H1 (cell line): ENCODE measurements around the gene SESN1. TPM values are rescaled to one million over a fixed set of nuclear protein-coding genes. Genes with fewer than 3 reads are reported as not detected.

Source experiments
- CTCF ChIA-PET: fragments of 300-600 bp; sonication (Branson Sonifier 250); formaldehyde crosslinking; loops from one replicate; lab custom pipeline; 2021; ENCODE audit not compliant: partially characterized antibody; lab: Charles Lee
- POLR2A ChIA-PET: fragments of 300-600 bp; sonication (Branson Sonifier 250); formaldehyde crosslinking; loops from one replicate; lab custom pipeline; 2021; ENCODE audit warnings: inconsistent platforms; ENCODE audit not compliant: partially characterized antibody; lab: Charles Lee
- DNase-seq, 2 experiments: peaks; one replicate each; pipeline versions ENCODE4 v3.0.0 to v3.0.0-alpha.2; 2010 to 2022; ENCODE audit warnings: low spot score in 2 of 2, low read depth in 1 of 2, mixed read lengths in 1 of 2
- FAIRE-seq: peaks from 2 replicates; lab custom pipeline; 2011; peaks lifted over from hg19 to GRCh38; lab: Jason Lieb, UNC
- H2AFZ ChIP-seq: 2 replicates; pipeline ENCODE4 v1.8.1; 2012; ENCODE audit warnings: low read length, inconsistent platforms
- H2AK5ac ChIP-seq: 2 replicates; pipeline ENCODE4 v1.6.1; 2013; ENCODE audit warnings: low read depth, low read length
- H2BK120ac ChIP-seq: replicated peaks from 2 replicates; pipeline ENCODE3; 2013; ENCODE audit warnings: low read depth, low read length, inconsistent platforms
- H2BK12ac ChIP-seq: 2 replicates; pipeline ENCODE4 v1.6.1; 2013; ENCODE audit warnings: low read depth, low read length
- H2BK15ac ChIP-seq: 2 replicates; pipeline ENCODE4 v1.6.1; 2013; ENCODE audit warnings: low read length
- H2BK20ac ChIP-seq: 2 replicates; pipeline ENCODE4 v1.6.1; 2013; ENCODE audit warnings: low read length
- H2BK5ac ChIP-seq: 2 replicates; pipeline ENCODE4 v1.6.1; 2013; ENCODE audit warnings: low read depth, low read length
- H3K14ac ChIP-seq: 2 replicates; pipeline ENCODE4 v1.6.1; 2013; ENCODE audit warnings: inconsistent platforms; ENCODE audit not compliant: insufficient read length
- H3K18ac ChIP-seq: 2 replicates; pipeline ENCODE4 v1.6.1; 2013; ENCODE audit warnings: low read length; ENCODE audit errors: extremely low read depth
- H3K23ac ChIP-seq: 2 replicates; pipeline ENCODE4 v1.6.1; 2013; ENCODE audit warnings: inconsistent platforms; ENCODE audit not compliant: insufficient read length
- H3K23me2 ChIP-seq: 2 replicates; pipeline ENCODE4 v1.6.1; 2013; ENCODE audit warnings: low read depth, low read length
- H3K27ac ChIP-seq: 2 replicates; pipeline ENCODE4 v1.6.1; 2011; ENCODE audit warnings: low read depth, low read length, inconsistent platforms
- H3K27me3 ChIP-seq, 4 experiments: replicated peaks in 1 of 4; 1 replicate in 1 of 4; 2 replicates in 3 of 4; pipeline versions ENCODE4 v1.6.1 to v1.8.1; 2011 to 2013; ENCODE audit warnings: low read length in 3 of 4, mild to moderate bottlenecking in 3 of 4, inconsistent platforms in 2 of 4, mixed read lengths in 2 of 4, moderate library complexity in 1 of 4; ENCODE audit not compliant: control insufficient read depth in 3 of 4, insufficient read depth in 3 of 4; ENCODE audit errors: extremely low read depth in 1 of 4
- H3K36me3 ChIP-seq, 4 experiments: 2 replicates each; pipeline versions ENCODE4 v1.6.1 to v1.8.1; 2011 to 2013; ENCODE audit warnings: mild to moderate bottlenecking in 4 of 4, low read length in 3 of 4, moderate library complexity in 2 of 4, control low read depth in 1 of 4, inconsistent platforms in 1 of 4; ENCODE audit not compliant: insufficient read depth in 4 of 4, control insufficient read depth in 2 of 4
- H3K4ac ChIP-seq: replicated peaks from 2 replicates; pipeline ENCODE3; 2013; ENCODE audit warnings: low read length, low read depth, mixed read lengths, inconsistent platforms; ENCODE audit not compliant: insufficient read length
- H3K4me1 ChIP-seq, 4 experiments: replicated peaks in 1 of 4; 1 replicate in 1 of 4; 2 replicates in 3 of 4; pipeline versions ENCODE4 v1.6.1 to v1.8.1; 2011 to 2013; ENCODE audit warnings: low read length in 3 of 4, inconsistent platforms in 2 of 4, mixed read lengths in 1 of 4; ENCODE audit not compliant: insufficient read depth in 4 of 4, control insufficient read depth in 3 of 4
- H3K4me2 ChIP-seq, 2 experiments: 2 replicates each; pipeline versions ENCODE4 v1.6.1 to v1.8.1; 2011 to 2013; ENCODE audit warnings: low read depth in 2 of 2, low read length in 2 of 2, control low read depth in 1 of 2, inconsistent platforms in 1 of 2, mild to moderate bottlenecking in 1 of 2; ENCODE audit not compliant: insufficient read depth in 1 of 2
- H3K4me3 ChIP-seq, 4 experiments: fragments of 200-600, 300-600 bp in 1 of 4; sonication (generic), shearing (Covaris generic), sonication (Bioruptor Twin) in 1 of 4; 2 replicates each; pipeline versions ENCODE4 v1.5.1 to v1.8.1; 2011 to 2016; ENCODE audit warnings: low read length in 4 of 4, low read depth in 3 of 4, control low read depth in 2 of 4, inconsistent platforms in 2 of 4, mild to moderate bottlenecking in 2 of 4, mixed read lengths in 1 of 4, moderate library complexity in 1 of 4; ENCODE audit not compliant: insufficient read depth in 2 of 4; ENCODE audit errors: extremely low read depth in 1 of 4
- H3K56ac ChIP-seq: replicated peaks from 2 replicates; pipeline ENCODE3; 2013; ENCODE audit warnings: low read depth, mild to moderate bottlenecking, mixed read lengths, low read length, inconsistent platforms; ENCODE audit not compliant: insufficient read length
- H3K79me1 ChIP-seq: 2 replicates; pipeline ENCODE4 v1.6.1; 2013; ENCODE audit warnings: low read depth, low read length, control low read depth
- H3K79me2 ChIP-seq, 2 experiments: 2 replicates each; pipeline versions ENCODE4 v1.6.1 to v1.8.1; 2012 to 2013; ENCODE audit warnings: low read length in 2 of 2, mild to moderate bottlenecking in 2 of 2, inconsistent platforms in 1 of 2; ENCODE audit not compliant: insufficient read depth in 2 of 2, control insufficient read depth in 1 of 2
- H3K9ac ChIP-seq, 4 experiments: replicated peaks in 1 of 4; 1 replicate in 1 of 4; 2 replicates in 3 of 4; pipeline versions ENCODE4 v1.6.1 to v1.8.1; 2011 to 2013; ENCODE audit warnings: low read depth in 3 of 4, low read length in 3 of 4, control low read depth in 2 of 4, mild to moderate bottlenecking in 2 of 4, moderate library complexity in 2 of 4, inconsistent platforms in 1 of 4; ENCODE audit errors: extremely low read depth in 1 of 4
- H3K9me3 ChIP-seq, 2 experiments: 2 replicates each; pipeline versions ENCODE4 v1.6.1 to v1.8.1; 2012 to 2013; ENCODE audit warnings: mild to moderate bottlenecking in 2 of 2, moderate library complexity in 2 of 2, control low read depth in 1 of 2, inconsistent platforms in 1 of 2, low read depth in 1 of 2, low read length in 1 of 2, mixed read lengths in 1 of 2; ENCODE audit not compliant: insufficient read depth in 2 of 2
- H4K20me1 ChIP-seq, 2 experiments: replicated peaks in 1 of 2; 2 replicates each; pipeline versions ENCODE3 to v1.8.1; 2011 to 2013; ENCODE audit warnings: inconsistent platforms in 2 of 2, low read length in 2 of 2, mild to moderate bottlenecking in 1 of 2; ENCODE audit not compliant: insufficient read depth in 2 of 2, control insufficient read depth in 1 of 2
- H4K5ac ChIP-seq: 2 replicates; pipeline ENCODE4 v1.6.1; 2013; ENCODE audit warnings: low read length, low read depth, mixed read lengths, inconsistent platforms; ENCODE audit not compliant: insufficient read length
- H4K8ac ChIP-seq: 2 replicates; pipeline ENCODE4 v1.8.0; 2013; ENCODE audit warnings: mild to moderate bottlenecking, moderate library complexity, low read length, inconsistent platforms; ENCODE audit not compliant: insufficient read depth; ENCODE audit errors: extremely low read depth
- H4K91ac ChIP-seq: replicated peaks from 2 replicates; pipeline ENCODE3; 2013; ENCODE audit warnings: low read length, mixed read lengths, inconsistent platforms; ENCODE audit not compliant: insufficient read length
- CBX8 ChIP-seq: fragments of 300-800, 300-1000 bp; sonication (generic); IDR thresholded peaks from 2 replicates; pipeline ENCODE4 v1.7.1; 2016; ENCODE audit warnings: low read depth, low read length, borderline replicate concordance
- EGR1 ChIP-seq: IDR thresholded peaks from 2 replicates; pipeline ENCODE4 v1.6.1; 2011; ENCODE audit warnings: low read depth, low read length, borderline replicate concordance
- HDAC6 ChIP-seq: IDR thresholded peaks from one replicate; pipeline ENCODE4 v1.7.1; 2012; ENCODE audit warnings: low read depth, mild to moderate bottlenecking, inconsistent platforms, low read length, moderate library complexity
- POLR2A ChIP-seq, 2 experiments: IDR thresholded peaks; 1 replicate in 1 of 2; 2 replicates in 1 of 2; pipeline ENCODE4 v1.6.1; 2011; ENCODE audit warnings: low read depth in 2 of 2, low read length in 2 of 2, mild to moderate bottlenecking in 2 of 2; ENCODE audit errors: control extremely low read depth in 1 of 2
- RFX5 ChIP-seq: IDR thresholded peaks from 2 replicates; pipeline ENCODE4 v1.6.1; 2011; ENCODE audit warnings: low read depth, low read length, improper control_type of control experiment, borderline replicate concordance
- SAP30 ChIP-seq: fragments of 300-600 bp; sonication (generic); IDR thresholded peaks from 2 replicates; pipeline ENCODE4 v1.7.1; 2012; ENCODE audit warnings: low read length, moderate library complexity, mild to moderate bottlenecking, inconsistent platforms; ENCODE audit not compliant: insufficient read depth, insufficient replicate concordance
- SIX5 ChIP-seq: IDR thresholded peaks from 2 replicates; pipeline ENCODE4 v1.6.1; 2011; ENCODE audit warnings: mild to moderate bottlenecking, low read depth, low read length
- SP1 ChIP-seq: IDR thresholded peaks from 2 replicates; pipeline ENCODE4 v1.6.1; 2011; ENCODE audit warnings: low read depth, low read length
- polyA plus RNA-seq, 7 experiments: library from polyadenylated mRNA; depleted of rRNA in 3 of 7; stranded (reverse) in 5 of 7; unstranded in 2 of 7; fragments of >200 nt in 5 of 7; fragments of 200-250 nt in 2 of 7; gene quantifications; 1 replicate in 5 of 7; 2 replicates in 1 of 7; 4 replicates in 1 of 7; pipeline versions ENCODE4 v1.2.1 to v1.2.3, GENCODE V29; 2011 to 2013; ENCODE audit warnings: missing spikeins in 2 of 7, mixed read lengths in 2 of 7
- total RNA-seq: library from RNA; stranded (reverse); fragmentation: NEBNext Ultra II Directional; extraction: Animal tissue kit (Norgen Biotek cat#: 25700); gene quantifications from 2 replicates; pipeline ENCODE4 v1.2.1, GENCODE V29; 2021
- TF ChIP-seq, protein P1 (sequence below): IDR thresholded peaks from 2 replicates; pipeline ENCODE4 v1.6.1; 2012; ENCODE audit warnings: low read length, inconsistent platforms

SESN1 gene
- total and polyA plus RNA-seq, 2 of the 8 experiments (the other 6 are each of a cell fraction or from before 2014, with no cell fraction given): 12.8 to 15.6 TPM

DNA sequence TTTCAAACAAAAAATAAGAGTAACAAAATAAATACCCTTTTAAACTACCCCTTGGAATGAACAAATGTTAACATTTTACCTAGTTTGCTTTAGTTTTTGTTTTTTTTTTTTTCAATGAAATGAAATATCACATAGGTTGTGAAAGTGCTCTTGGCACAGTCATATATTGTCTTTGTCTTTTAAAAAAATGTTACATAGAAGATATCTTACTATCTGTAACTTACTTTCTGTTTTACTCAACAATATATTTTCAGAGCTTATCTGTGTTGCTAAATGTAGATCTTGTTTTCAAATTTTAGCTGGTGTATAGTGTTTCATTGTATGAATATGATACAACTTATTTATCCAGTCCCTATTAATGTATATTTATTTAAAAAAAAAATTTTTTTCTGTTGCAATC, 9.3 kb upstream of the SESN1 start:
- Histone ChIP-seq H3K27me3 (no peaks in the 10 kb centered on the region), H4K91ac (no peak overlapping the region), H4K20me1 (no peaks in the 10 kb centered on the region), H2AK5ac (no peak overlapping the region), H3K4me2 (no peak overlapping the region), H2AFZ (no peak overlapping the region), H2BK15ac (no peak overlapping the region), H3K79me1 (no peaks in the 10 kb centered on the region), H4K5ac (no peak overlapping the region), H3K14ac (no peak overlapping the region), H2BK5ac (no peak overlapping the region), H3K4ac (no peak overlapping the region), H3K18ac (no peak overlapping the region), H2BK12ac (no peak overlapping the region), H3K27ac (no peak overlapping the region), H3K9ac (no peak overlapping the region), H3K79me2 (no peaks in the 10 kb centered on the region), H3K4me3 (no peak overlapping the region), H2BK120ac (no peak overlapping the region), H4K8ac (no peak overlapping the region), H2BK20ac (no peak overlapping the region), H3K23me2 (no peaks in the 10 kb centered on the region), H3K36me3 (no peaks in the 10 kb centered on the region), H3K23ac (no peak overlapping the region), H3K56ac (no peak overlapping the region), H3K9me3 (no peaks in the 10 kb centered on the region), H3K4me1 (no peaks in the 10 kb centered on the region)
- ChIA-PET CTCF (interaction anchor here (0.6 kb wide), 1 partner anchor 319 kb away, joined by 3 read pairs; no protein-coding TSS in a partner anchor), POLR2A (no interaction called here)
- FAIRE-seq (no peak), DNase-seq (no peak)
- TF ChIP-seq SAP30 (no peak), POLR2A (IDR thresholded peaks at IDR 0.05; ENCODE audit: control extremely low read depth in 1 of 2, low read depth in 2 of 2, low read length in 2 of 2) (no peak), SIX5 (no peak), SP1 (no peak), RFX5 (no peak), HDAC6 (no peak), EGR1 (no peak), CBX8 (no peak)
- TF ChIP-seq, protein P1, sequence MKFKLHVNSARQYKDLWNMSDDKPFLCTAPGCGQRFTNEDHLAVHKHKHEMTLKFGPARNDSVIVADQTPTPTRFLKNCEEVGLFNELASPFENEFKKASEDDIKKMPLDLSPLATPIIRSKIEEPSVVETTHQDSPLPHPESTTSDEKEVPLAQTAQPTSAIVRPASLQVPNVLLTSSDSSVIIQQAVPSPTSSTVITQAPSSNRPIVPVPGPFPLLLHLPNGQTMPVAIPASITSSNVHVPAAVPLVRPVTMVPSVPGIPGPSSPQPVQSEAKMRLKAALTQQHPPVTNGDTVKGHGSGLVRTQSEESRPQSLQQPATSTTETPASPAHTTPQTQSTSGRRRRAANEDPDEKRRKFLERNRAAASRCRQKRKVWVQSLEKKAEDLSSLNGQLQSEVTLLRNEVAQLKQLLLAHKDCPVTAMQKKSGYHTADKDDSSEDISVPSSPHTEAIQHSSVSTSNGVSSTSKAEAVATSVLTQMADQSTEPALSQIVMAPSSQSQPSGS: no peak
